Measurements from ENCODE around the gene KLLN.

DNA sequence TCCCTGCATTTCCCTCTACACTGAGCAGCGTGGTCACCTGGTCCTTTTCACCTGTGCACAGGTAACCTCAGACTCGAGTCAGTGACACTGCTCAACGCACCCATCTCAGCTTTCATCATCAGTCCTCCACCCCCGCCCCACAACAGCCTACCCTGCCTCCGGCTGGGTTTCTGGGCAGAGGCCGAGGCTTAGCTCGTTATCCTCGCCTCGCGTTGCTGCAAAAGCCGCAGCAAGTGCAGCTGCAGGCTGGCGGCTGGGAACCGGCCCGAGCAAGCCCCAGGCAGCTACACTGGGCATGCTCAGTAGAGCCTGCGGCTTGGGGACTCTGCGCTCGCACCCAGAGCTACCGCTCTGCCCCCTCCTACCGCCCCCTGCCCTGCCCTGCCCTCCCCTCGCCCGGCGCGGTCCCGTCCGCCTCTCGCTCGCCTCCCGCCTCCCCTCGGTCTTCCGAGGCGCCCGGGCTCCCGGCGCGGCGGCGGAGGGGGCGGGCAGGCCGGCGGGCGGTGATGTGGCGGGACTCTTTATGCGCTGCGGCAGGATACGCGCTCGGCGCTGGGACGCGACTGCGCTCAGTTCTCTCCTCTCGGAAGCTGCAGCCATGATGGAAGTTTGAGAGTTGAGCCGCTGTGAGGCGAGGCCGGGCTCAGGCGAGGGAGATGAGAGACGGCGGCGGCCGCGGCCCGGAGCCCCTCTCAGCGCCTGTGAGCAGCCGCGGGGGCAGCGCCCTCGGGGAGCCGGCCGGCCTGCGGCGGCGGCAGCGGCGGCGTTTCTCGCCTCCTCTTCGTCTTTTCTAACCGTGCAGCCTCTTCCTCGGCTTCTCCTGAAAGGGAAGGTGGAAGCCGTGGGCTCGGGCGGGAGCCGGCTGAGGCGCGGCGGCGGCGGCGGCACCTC is at the start of gene KLLN, which contains the start of gene PTEN:
- TF ChIP-seq, protein P1, sequence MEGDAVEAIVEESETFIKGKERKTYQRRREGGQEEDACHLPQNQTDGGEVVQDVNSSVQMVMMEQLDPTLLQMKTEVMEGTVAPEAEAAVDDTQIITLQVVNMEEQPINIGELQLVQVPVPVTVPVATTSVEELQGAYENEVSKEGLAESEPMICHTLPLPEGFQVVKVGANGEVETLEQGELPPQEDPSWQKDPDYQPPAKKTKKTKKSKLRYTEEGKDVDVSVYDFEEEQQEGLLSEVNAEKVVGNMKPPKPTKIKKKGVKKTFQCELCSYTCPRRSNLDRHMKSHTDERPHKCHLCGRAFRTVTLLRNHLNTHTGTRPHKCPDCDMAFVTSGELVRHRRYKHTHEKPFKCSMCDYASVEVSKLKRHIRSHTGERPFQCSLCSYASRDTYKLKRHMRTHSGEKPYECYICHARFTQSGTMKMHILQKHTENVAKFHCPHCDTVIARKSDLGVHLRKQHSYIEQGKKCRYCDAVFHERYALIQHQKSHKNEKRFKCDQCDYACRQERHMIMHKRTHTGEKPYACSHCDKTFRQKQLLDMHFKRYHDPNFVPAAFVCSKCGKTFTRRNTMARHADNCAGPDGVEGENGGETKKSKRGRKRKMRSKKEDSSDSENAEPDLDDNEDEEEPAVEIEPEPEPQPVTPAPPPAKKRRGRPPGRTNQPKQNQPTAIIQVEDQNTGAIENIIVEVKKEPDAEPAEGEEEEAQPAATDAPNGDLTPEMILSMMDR (IDR thresholded peaks at IDR 0.05), result no peak
- TF ChIP-seq ZFX (IDR thresholded peaks at IDR 0.05; ENCODE audit: borderline replicate concordance), result no peak

Measured in 22Rv1 (cell line).